Activated T-helper 2 cell treated with anti-CD3 and anti-CD28 coated beads, Interferon-gamma antibody, Interleukin-2, Interleukin-4, amounts not matched to agents 10 μg/mL and 5 μg/mL and 100 μg/mL, durations not matched to agents 14 hours and 24 hours and 36 hours (primary cell): ENCODE results near the gene BCAS3. TPM values are rescaled to one million over a fixed set of nuclear protein-coding genes. Genes with fewer than 3 reads are reported as not detected.

Experiments
- DNase-seq: peaks from one replicate; pipeline ENCODE4 v3.0.0; 2021; ENCODE audit warnings: low spot score
- H3K27ac Mint-ChIP-seq: one replicate; pipeline ENCODE4 v1.8.0; 2021; ENCODE audit warnings: mixed read lengths
- H3K27me3 Mint-ChIP-seq: one replicate; pipeline ENCODE4 v1.8.0; 2021; ENCODE audit warnings: low read depth, mixed read lengths
- H3K36me3 Mint-ChIP-seq: one replicate; pipeline ENCODE4 v1.8.0; 2021; ENCODE audit warnings: low read depth, mixed read lengths
- H3K4me1 Mint-ChIP-seq: one replicate; pipeline ENCODE4 v1.8.0; 2021; ENCODE audit warnings: low read depth, mixed read lengths
- H3K4me3 Mint-ChIP-seq: one replicate; pipeline ENCODE4 v1.8.0; 2021; ENCODE audit warnings: low read depth, mild to moderate bottlenecking, moderate library complexity, mixed read lengths
- H3K9me3 Mint-ChIP-seq: one replicate; pipeline ENCODE4 v1.8.0; 2021; ENCODE audit warnings: mixed read lengths
- intact Hi-C: fragments of 100-400 bp; cut with micrococcal nuclease; formaldehyde crosslinking; loops from one replicate; pipeline ENCODE4 v1.15.1; 2023
- total RNA-seq: library from RNA; stranded (reverse); gene quantifications from 2 replicates; pipeline ENCODE4 v1.2.3, GENCODE V29; 2022

Gene BCAS3
- total RNA-seq, 1 donor from 2014 or later = 10.7 TPM

GRCh38 chr17:61321344-61321743 lies 643.7 kb downstream of the BCAS3 start:
- H3K27me3 Mint-ChIP-seq = no peaks in the 10 kb centered on the region
- no peak for DNase-seq
- no peaks in the 10 kb centered on the region for H3K4me1 Mint-ChIP-seq
- intact Hi-C loops = no loop called here
- no peak overlapping the region for H3K4me3 Mint-ChIP-seq
- no peak overlapping the region for H3K27ac Mint-ChIP-seq
- H3K36me3 Mint-ChIP-seq = no peaks in the 10 kb centered on the region
- H3K9me3 Mint-ChIP-seq = no peaks in the 10 kb centered on the region

DNA sequence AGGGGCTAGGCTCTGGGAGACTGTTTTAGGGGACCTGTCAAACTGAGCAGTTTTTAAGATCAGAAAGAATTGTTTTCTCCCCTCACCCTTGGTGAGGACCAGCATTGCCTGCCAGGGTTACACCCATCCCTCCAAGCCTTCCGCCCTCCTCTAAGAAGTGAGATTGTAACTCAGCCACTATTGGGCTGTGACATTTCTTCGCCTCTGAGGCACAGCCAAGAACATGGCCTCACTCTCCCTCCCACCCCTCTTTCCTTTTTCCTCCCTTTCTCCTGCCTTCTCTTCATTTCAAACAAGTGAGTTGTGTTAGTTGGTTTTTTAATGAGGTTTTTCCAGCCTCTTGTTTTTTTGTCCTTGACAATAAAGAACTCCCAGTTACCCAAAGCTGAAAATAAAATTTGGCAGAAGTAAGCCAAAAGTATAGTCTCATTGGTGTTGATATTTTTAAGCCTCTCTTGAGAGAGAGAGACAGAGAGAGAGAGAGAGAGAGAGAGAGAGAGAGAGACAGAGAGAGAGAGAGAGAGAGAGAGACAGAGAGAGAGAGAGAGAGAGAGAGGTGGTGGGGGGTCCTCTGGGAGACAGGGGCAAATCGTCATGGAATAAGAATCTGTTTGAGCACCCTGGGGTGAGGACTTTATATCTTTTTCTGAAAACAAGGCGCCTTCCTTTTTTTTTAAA lies 644.8 kb downstream of the BCAS3 start:
- no peaks in the 10 kb centered on the region for H3K36me3 Mint-ChIP-seq

DNA sequence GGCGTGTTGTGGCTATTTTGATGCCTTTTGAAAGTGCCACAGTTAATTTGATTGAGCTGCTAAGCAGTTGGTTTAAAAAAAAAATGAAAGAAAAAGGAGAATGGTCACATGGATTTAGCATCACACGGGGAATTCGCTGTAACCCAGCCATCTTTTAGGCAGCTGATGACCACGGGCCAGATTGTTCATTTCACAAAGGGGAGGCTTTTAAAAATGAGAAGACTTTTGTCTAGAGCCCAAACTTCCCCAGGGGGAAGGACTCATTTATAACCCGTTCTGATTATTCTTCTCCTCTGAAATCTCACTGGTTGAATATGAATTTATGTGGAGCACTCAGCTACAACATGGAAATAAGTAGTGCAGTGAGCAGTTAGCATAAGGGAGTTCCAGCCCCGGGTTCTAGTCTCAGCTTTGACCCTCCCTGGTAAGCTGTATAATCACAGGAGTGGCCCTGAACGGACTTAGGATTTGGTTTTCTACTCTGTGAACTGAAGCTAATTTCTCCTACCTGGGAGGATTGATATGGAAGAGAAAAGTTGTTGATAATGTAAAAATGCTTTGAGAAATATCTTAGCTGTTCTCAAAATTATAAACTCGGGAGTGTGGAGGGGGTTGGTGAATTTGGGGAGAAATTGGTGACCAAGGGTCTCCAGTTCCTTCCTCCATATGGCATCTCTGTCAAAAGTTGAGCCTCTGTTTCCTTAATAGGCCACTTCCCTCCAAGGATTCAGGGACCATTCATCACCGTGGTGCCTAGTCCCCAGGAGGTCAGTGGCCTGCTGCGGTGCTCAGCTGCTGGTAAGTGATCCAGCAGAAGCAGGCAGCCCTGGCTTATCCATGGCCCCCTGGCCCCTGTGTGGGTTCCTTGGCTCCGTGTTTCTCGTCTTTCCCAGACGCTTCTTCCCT lies 645.6 kb downstream of the BCAS3 start:
- H3K9me3 Mint-ChIP-seq = no peaks in the 10 kb centered on the region
- no peak overlapping the region for H3K4me3 Mint-ChIP-seq
- DNase-seq = no peak
- H3K27me3 Mint-ChIP-seq = no peaks in the 10 kb centered on the region
- no peaks in the 10 kb centered on the region for H3K4me1 Mint-ChIP-seq
- no peaks in the 10 kb centered on the region for H3K36me3 Mint-ChIP-seq
- intact Hi-C loops = no loop called here
- H3K27ac Mint-ChIP-seq = no peak overlapping the region

More for the DNA sequence above, 644.8 kb downstream of the BCAS3 start:
- Mint-ChIP-seq H3K27me3 (no peaks in the 10 kb centered on the region), H3K4me3 (no peak overlapping the region), H3K9me3 (no peaks in the 10 kb centered on the region), H3K27ac (no peak overlapping the region), H3K4me1 (no peaks in the 10 kb centered on the region)
- no peak for DNase-seq
- intact Hi-C loops = no loop called here

GRCh38 chr17:61323909-61324868 lies 646.5 kb downstream of the BCAS3 start:
- Mint-ChIP-seq H3K9me3 (no peaks in the 10 kb centered on the region), H3K36me3 (no peaks in the 10 kb centered on the region), H3K4me1 (no peaks in the 10 kb centered on the region), H3K27ac (no peak overlapping the region), H3K4me3 (no peak overlapping the region), H3K27me3 (no peaks in the 10 kb centered on the region)
- intact Hi-C loops = no loop called here
- no peak for DNase-seq

DNA sequence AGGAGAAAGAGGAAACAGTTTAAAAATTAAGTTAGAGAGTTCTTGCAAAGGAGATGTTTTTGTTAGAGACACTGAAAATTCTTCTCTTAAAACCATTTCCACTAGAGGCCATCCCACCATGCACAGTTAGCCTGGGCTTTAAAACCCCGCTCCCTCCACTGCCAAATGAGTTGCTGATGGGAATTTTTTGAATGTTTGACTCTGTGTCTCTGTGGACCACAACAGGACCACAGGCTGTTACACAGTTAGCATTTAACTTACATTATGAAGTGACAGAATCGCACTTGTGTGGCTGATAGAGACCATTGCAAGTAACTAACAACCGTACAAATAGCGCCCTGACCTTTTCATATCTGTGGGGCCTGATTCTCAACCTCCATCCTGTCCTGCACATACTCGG lies 647.3 kb downstream of the BCAS3 start:
- no peak overlapping the region for H3K4me3 Mint-ChIP-seq
- no peaks in the 10 kb centered on the region for H3K9me3 Mint-ChIP-seq
- no peaks in the 10 kb centered on the region for H3K4me1 Mint-ChIP-seq
- H3K27me3 Mint-ChIP-seq = no peaks in the 10 kb centered on the region
- intact Hi-C loops = no loop called here
- no peak overlapping the region for H3K27ac Mint-ChIP-seq
- H3K36me3 Mint-ChIP-seq = no peaks in the 10 kb centered on the region
- DNase-seq = no peak

DNA sequence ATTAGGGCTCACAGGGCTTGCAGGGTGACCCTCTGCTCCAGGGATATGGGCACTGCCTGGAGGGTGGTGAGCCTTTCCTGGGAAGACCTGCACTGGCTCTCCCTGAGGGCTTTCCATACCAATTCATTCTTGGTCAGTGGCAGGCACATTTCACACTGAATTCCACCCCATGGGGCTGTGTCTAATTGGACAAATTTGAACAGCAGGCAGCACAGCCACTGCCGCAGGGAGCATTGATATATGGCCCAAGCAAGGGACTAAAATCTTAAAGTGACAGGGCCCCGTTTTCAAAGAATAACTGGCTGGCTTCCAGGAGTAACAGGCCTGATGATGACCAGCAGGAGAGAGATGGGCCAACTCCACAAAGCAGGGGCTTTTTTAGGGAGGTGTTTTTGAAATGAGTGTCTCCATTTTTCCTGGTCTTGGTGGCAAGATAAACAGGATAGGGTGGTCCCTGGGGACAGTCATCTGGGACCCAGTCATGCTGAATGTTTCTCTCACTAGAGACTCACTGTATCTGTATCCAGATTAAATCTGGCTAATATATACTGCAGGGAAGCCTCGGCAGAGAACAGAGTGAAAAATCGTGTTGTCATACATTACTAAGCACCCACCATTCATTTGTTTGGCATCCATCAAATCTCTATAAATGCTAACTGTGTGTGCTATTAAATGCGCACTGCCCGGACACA lies 647.9 kb downstream of the BCAS3 start:
- Mint-ChIP-seq H3K27ac (no peak overlapping the region), H3K9me3 (no peaks in the 10 kb centered on the region), H3K4me1 (no peaks in the 10 kb centered on the region), H3K36me3 (no peaks in the 10 kb centered on the region), H3K27me3 (no peaks in the 10 kb centered on the region), H3K4me3 (no peak overlapping the region)
- no peak for DNase-seq
- intact Hi-C loops = no loop called here

DNA sequence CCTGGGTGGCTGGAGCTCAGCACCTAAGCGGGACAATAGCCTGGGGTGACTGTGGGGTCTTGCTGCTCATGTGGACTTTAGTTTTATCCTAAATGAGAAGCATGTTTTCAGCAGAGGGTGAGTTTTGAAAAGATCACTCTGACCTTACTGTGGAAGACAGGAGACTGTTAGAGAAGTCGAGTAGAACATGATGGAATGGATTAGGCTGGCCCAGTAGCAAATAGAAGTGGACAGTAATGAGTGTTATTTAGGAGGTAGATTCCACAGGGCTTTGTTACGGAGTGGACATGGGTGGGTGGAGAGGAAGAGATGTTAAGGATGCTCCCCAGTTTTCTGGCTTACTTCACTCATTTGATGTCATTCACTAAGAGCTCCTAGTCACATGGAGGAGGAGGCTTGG lies 648.7 kb downstream of the BCAS3 start:
- intact Hi-C loops = no loop called here
- H3K4me1 Mint-ChIP-seq = no peaks in the 10 kb centered on the region
- H3K36me3 Mint-ChIP-seq = no peaks in the 10 kb centered on the region
- H3K27ac Mint-ChIP-seq = no peak overlapping the region
- H3K27me3 Mint-ChIP-seq = no peaks in the 10 kb centered on the region
- H3K9me3 Mint-ChIP-seq = no peaks in the 10 kb centered on the region
- no peak overlapping the region for H3K4me3 Mint-ChIP-seq
- DNase-seq = no peak

DNA sequence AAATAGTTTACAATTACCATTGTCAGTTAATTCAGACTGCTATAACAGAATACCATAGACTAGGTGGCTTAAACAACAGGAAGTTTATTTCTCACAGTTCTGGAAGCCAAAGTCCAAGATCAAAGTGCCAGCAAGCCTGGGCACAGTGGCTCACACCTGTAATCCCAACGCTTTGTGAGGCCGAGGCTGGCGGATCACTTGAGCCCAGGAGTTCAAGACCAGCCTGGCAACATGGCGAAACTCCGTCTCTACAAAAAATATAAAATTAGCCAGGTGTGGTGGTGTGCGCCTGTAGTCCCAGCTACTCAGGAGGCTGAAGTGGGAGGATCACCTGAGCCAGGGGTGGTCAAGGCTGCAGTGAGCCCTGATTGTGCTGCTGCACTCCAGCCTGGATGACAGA lies 650.7 kb downstream of the BCAS3 start:
- intact Hi-C loops = no loop called here
- H3K36me3 Mint-ChIP-seq = no peaks in the 10 kb centered on the region
- no peak overlapping the region for H3K27ac Mint-ChIP-seq
- no peak for DNase-seq
- no peak overlapping the region for H3K4me3 Mint-ChIP-seq
- no peaks in the 10 kb centered on the region for H3K9me3 Mint-ChIP-seq
- H3K27me3 Mint-ChIP-seq = no peaks in the 10 kb centered on the region
- H3K4me1 Mint-ChIP-seq = no peaks in the 10 kb centered on the region

DNA sequence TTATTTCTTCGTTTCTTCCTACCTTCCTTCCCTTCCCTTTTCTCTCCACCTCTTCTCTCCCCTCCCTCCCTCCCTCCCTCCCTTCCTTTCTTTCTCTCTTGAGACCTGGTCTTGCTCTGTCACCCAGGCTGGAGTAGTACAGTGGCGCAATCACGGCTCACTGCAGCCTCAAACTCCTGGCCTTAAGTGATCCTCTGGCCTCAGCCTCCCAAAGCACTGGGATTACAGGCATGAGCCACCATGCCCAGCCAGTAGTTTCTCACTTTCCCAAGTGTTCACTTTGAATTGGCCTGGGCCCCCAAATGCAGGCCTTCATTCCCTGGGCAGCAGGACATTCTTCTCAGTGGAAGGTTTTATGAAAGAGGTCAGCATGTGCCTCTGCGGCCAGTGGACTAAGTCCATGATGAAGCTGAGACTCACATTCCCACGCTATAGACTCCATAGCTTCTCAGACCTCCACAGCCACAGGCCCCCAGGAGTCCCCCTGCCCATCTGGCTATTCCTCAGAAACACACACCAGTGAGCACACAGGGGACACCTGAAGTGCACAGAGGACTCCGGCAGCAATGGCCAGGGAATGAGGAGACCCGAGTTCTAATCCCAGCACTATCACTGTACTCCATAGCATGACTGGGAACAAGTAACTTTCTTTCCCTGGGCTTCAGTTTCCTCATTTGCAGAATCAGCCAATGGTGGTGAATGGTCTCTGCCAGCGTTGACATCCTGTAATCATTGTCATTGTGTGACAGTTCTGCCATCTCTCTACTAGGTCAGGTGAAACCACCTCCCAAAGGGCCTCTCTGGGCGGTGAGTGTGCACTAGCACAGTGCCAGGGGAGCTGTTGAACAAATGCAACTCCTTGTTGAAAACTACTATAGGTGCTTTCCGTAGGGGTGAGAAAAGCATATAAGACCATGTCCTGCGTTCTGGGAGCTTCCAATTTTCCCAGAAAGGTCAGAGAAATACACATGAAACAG lies 652.8 kb downstream of the BCAS3 start:
- no peaks in the 10 kb centered on the region for H3K27me3 Mint-ChIP-seq
- no peaks in the 10 kb centered on the region for H3K4me1 Mint-ChIP-seq
- H3K4me3 Mint-ChIP-seq = no peak overlapping the region
- intact Hi-C loops = no loop called here
- H3K9me3 Mint-ChIP-seq = no peaks in the 10 kb centered on the region
- DNase-seq = no peak
- H3K36me3 Mint-ChIP-seq = no peaks in the 10 kb centered on the region
- H3K27ac Mint-ChIP-seq = no peak overlapping the region

DNA sequence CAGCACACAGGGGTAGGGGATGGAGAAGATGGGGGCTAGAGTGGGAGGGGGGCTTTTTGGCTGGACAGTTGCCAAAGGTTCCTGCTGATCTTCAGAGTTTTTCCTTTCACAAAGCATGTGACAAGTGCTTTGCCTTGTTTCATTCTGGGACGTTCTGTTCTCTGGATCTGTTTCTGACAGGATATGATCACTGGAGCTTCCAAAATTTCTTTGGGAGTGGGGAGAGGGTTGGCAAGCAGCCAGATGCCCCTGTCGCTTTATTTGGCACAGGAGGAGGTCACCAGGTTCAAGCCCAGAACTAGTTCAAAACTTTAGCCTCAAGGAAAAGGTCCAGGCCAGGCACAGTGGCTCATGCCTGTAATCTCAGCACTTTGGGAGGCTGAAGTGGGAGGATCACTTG lies 653.5 kb downstream of the BCAS3 start:
- DNase-seq = no peak
- Mint-ChIP-seq H3K4me1 (no peaks in the 10 kb centered on the region), H3K27me3 (no peaks in the 10 kb centered on the region), H3K9me3 (no peaks in the 10 kb centered on the region), H3K36me3 (no peaks in the 10 kb centered on the region), H3K4me3 (no peak overlapping the region), H3K27ac (no peak overlapping the region)
- intact Hi-C loops = no loop called here

DNA sequence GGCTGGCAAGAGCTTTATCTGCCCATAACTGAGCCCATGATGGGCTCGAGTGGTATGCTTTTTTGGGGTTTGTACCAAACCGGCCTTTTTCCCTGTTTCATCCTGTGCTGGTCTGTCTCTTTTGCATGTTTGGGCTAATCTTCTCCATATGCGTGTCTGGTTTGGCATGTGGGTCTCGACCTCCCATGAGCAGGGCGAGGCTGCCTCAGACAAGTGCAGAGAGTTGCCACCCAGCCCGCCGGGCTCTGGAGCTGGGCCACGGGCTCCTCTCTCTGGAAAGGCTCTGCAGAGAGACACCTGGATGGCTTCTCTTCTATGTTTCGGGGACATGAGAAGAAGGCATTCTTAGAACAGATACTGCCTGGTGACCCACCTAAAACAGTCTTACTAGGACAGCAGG lies 654.2 kb downstream of the BCAS3 start:
- Mint-ChIP-seq H3K4me1 (no peaks in the 10 kb centered on the region), H3K36me3 (no peaks in the 10 kb centered on the region), H3K9me3 (no peaks in the 10 kb centered on the region), H3K27me3 (no peaks in the 10 kb centered on the region), H3K27ac (no peak overlapping the region), H3K4me3 (no peak overlapping the region)
- no peak for DNase-seq
- intact Hi-C loops = no loop called here
